ENCODE results near the gene TRHDE.

DNA sequence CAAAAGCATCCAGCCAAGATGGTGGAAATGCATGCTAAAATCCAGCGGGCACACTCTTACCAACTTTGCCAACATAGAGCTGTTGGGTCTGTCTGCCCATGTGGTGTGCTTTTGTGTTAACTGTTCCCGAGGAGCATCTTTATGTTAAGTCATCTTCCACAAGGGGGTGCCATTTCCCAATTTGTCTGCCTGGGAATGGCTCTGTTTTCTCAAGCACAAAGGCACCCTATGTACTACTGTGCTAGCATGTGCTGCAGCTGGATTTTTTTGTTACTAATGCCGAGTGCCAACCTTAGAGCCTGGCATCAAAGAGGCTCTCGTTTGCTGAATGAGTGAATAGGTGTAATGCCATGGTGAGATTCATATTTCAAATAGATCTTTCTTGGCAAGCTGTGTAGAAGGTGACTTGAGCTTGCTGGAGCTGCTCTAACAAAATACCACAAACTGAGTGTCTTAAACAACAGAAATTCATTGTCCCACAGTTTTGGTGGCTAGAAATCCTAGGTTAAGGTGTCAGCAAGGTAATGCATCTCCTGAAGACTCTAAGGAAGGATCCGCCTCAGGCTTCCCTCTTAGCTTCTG, 74.3 kb downstream of the TRHDE start:
- TF ChIP-seq, protein P1, sequence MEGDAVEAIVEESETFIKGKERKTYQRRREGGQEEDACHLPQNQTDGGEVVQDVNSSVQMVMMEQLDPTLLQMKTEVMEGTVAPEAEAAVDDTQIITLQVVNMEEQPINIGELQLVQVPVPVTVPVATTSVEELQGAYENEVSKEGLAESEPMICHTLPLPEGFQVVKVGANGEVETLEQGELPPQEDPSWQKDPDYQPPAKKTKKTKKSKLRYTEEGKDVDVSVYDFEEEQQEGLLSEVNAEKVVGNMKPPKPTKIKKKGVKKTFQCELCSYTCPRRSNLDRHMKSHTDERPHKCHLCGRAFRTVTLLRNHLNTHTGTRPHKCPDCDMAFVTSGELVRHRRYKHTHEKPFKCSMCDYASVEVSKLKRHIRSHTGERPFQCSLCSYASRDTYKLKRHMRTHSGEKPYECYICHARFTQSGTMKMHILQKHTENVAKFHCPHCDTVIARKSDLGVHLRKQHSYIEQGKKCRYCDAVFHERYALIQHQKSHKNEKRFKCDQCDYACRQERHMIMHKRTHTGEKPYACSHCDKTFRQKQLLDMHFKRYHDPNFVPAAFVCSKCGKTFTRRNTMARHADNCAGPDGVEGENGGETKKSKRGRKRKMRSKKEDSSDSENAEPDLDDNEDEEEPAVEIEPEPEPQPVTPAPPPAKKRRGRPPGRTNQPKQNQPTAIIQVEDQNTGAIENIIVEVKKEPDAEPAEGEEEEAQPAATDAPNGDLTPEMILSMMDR (IDR thresholded peaks at IDR 0.05) = peak in 5 of 6 experiments; percentile 37 to 53 (median 49)
- TF ChIP-seq POLR2A (IDR thresholded peaks at IDR 0.05) = no peak
